Breast epithelium (tissue), 3 donors: Measurements from ENCODE around the gene KRT35.

Source experiments
- POLR2A ChIP-seq: fragments of 450-650 bp; IDR thresholded peaks from one replicate; pipeline ENCODE4 v1.6.1; 2016; ENCODE audit warnings: antibody characterized with exemption, mild to moderate bottlenecking, moderate library complexity
- TF ChIP-seq, protein P1 (sequence below), 3 donors: fragments of 450-650 bp; IDR thresholded peaks; one replicate each; pipeline ENCODE4 v1.5.1; 2016 to 2017; ENCODE audit warnings: antibody characterized with exemption in 3 of 3, mild to moderate bottlenecking in 3 of 3, moderate library complexity in 3 of 3

GRCh38 chr17:41530062-41531048, 49.4 kb upstream of the KRT35 start:
- TF ChIP-seq, protein P1, sequence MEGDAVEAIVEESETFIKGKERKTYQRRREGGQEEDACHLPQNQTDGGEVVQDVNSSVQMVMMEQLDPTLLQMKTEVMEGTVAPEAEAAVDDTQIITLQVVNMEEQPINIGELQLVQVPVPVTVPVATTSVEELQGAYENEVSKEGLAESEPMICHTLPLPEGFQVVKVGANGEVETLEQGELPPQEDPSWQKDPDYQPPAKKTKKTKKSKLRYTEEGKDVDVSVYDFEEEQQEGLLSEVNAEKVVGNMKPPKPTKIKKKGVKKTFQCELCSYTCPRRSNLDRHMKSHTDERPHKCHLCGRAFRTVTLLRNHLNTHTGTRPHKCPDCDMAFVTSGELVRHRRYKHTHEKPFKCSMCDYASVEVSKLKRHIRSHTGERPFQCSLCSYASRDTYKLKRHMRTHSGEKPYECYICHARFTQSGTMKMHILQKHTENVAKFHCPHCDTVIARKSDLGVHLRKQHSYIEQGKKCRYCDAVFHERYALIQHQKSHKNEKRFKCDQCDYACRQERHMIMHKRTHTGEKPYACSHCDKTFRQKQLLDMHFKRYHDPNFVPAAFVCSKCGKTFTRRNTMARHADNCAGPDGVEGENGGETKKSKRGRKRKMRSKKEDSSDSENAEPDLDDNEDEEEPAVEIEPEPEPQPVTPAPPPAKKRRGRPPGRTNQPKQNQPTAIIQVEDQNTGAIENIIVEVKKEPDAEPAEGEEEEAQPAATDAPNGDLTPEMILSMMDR (IDR thresholded peaks at IDR 0.05): no peak
- no peak for TF ChIP-seq POLR2A
